ENCODE results near the gene ZMYND8.
"Not testable (repeated sequence)": the region's sequence is repeated elsewhere in the genome, so short reads cannot be mapped to it uniquely, and the experiment has no call there.

ZMYND8 gene

GRCh38 chr20:47260540-47261126 lies 95.9 kb downstream of the ZMYND8 start:
- H2AFZ ChIP-seq (ENCODE audit: low read length); H3K23ac ChIP-seq (ENCODE audit: low read depth, low read length, poor library complexity); H2BK12ac ChIP-seq (ENCODE audit: low read length); H3K4me2 ChIP-seq (ENCODE audit: insufficient read depth, low read length, poor library complexity, severe bottlenecking); H2BK5ac ChIP-seq (ENCODE audit: low read length); H3K18ac ChIP-seq (ENCODE audit: low read length); H3K4me3 ChIP-seq (ENCODE audit: low read length in 2 of 2); H3K14ac ChIP-seq (ENCODE audit: low read length); H3K27ac ChIP-seq (replicated peaks; ENCODE audit: low read length); H2BK15ac ChIP-seq (ENCODE audit: low read length); H2AK5ac ChIP-seq (ENCODE audit: low read depth, low read length); H3K9me3 ChIP-seq (replicated peaks in 1 of 2; ENCODE audit: control insufficient read depth in 2 of 2, insufficient read depth in 1 of 2, low read depth in 1 of 2, low read length in 2 of 2); H4K8ac ChIP-seq (ENCODE audit: low read depth, low read length); H2BK120ac ChIP-seq (ENCODE audit: low read depth, low read length); H3K79me1 ChIP-seq (ENCODE audit: low read depth, low read length); H3K9ac ChIP-seq (ENCODE audit: low read depth, low read length, poor library complexity); H3K4me1 ChIP-seq (ENCODE audit: control insufficient read depth in 2 of 2, insufficient read depth in 1 of 2, low read depth in 1 of 2, low read length in 2 of 2); H4K91ac ChIP-seq (ENCODE audit: low read depth, low read length, poor library complexity); DNase-seq (ENCODE audit: low spot score); H3K4ac ChIP-seq (ENCODE audit: low read length); H3K27me3 ChIP-seq (ENCODE audit: control insufficient read depth in 3 of 3, insufficient read depth in 3 of 3, low read depth in 1 of 3, low read length in 3 of 3): not testable (repeated sequence)
- no CpG with 5 or more reads among the region's 8 CpGs for WGBS, 2 donors (ENCODE audit: extremely low coverage in 2 of 2, insufficient read length in 2 of 2, insufficient replicate concordance in 1 of 2)
- H3K36me3 ChIP-seq (replicated peaks in 1 of 2; ENCODE audit: control insufficient read depth in 2 of 2, insufficient read depth in 2 of 2, low read length in 2 of 2), result peaks cover 34 to 95% of the 10 kb centered on the region in 2 donors

GRCh38 chr20:47258745-47259695 lies 97.5 kb downstream of the ZMYND8 start:
- no peak overlapping the region for H3K4me2 ChIP-seq (ENCODE audit: insufficient read depth, low read length, poor library complexity, severe bottlenecking)
- no peak overlapping the region for H2AFZ ChIP-seq (ENCODE audit: low read length)
- H3K9ac ChIP-seq (ENCODE audit: low read depth, low read length, poor library complexity), result no peak overlapping the region

GRCh38 chr20:47257771-47258170 lies 98.7 kb downstream of the ZMYND8 start:
- no peak overlapping the region for H3K4ac ChIP-seq (ENCODE audit: low read length)
- no peak overlapping the region for H2BK5ac ChIP-seq (ENCODE audit: low read length)
- no peak overlapping the region for H3K4me3 ChIP-seq (ENCODE audit: low read length in 2 of 2)
- WGBS, 2 donors (ENCODE audit: extremely low coverage in 2 of 2, insufficient read length in 2 of 2, insufficient replicate concordance in 1 of 2), result no CpG with 5 or more reads among the region's 3 CpGs
- no peak overlapping the region for H2BK120ac ChIP-seq (ENCODE audit: low read depth, low read length)
- H3K23ac ChIP-seq (ENCODE audit: low read depth, low read length, poor library complexity), result no peak overlapping the region
- H3K18ac ChIP-seq (ENCODE audit: low read length), result no peak overlapping the region
- no peaks in the 10 kb centered on the region for H3K9me3 ChIP-seq (replicated peaks in 1 of 2; ENCODE audit: control insufficient read depth in 2 of 2, insufficient read depth in 1 of 2, low read depth in 1 of 2, low read length in 2 of 2)
- no peak overlapping the region for H2AFZ ChIP-seq (ENCODE audit: low read length)
- DNase-seq (ENCODE audit: low spot score), result no peak
- H3K27me3 ChIP-seq (ENCODE audit: control insufficient read depth in 3 of 3, insufficient read depth in 3 of 3, low read depth in 1 of 3, low read length in 3 of 3), result no peaks in the 10 kb centered on the region
- peaks cover 30 to 96% of the 10 kb centered on the region in 2 donors for H3K36me3 ChIP-seq (replicated peaks in 1 of 2; ENCODE audit: control insufficient read depth in 2 of 2, insufficient read depth in 2 of 2, low read length in 2 of 2)
- no peak overlapping the region for H4K91ac ChIP-seq (ENCODE audit: low read depth, low read length, poor library complexity)
- H2BK12ac ChIP-seq (ENCODE audit: low read length), result no peak overlapping the region
- H3K79me1 ChIP-seq (ENCODE audit: low read depth, low read length), result peaks cover 4% of the 10 kb centered on the region
- no peak overlapping the region for H3K27ac ChIP-seq (replicated peaks; ENCODE audit: low read length)
- no peak overlapping the region for H3K9ac ChIP-seq (ENCODE audit: low read depth, low read length, poor library complexity)
- H2AK5ac ChIP-seq (ENCODE audit: low read depth, low read length), result no peak overlapping the region
- no peak overlapping the region for H2BK15ac ChIP-seq (ENCODE audit: low read length)
- H3K4me1 ChIP-seq (ENCODE audit: control insufficient read depth in 2 of 2, insufficient read depth in 1 of 2, low read depth in 1 of 2, low read length in 2 of 2), result peaks cover 0 to 8% of the 10 kb centered on the region in 2 donors
- no peak overlapping the region for H3K14ac ChIP-seq (ENCODE audit: low read length)
- no peak overlapping the region for H3K4me2 ChIP-seq (ENCODE audit: insufficient read depth, low read length, poor library complexity, severe bottlenecking)
- no peak overlapping the region for H4K8ac ChIP-seq (ENCODE audit: low read depth, low read length)

More at GRCh38 chr20:47258745-47259695, 97.5 kb downstream of the ZMYND8 start:
- WGBS, 2 donors (ENCODE audit: extremely low coverage in 2 of 2, insufficient read length in 2 of 2, insufficient replicate concordance in 1 of 2), result no CpG with 5 or more reads among the region's 16 CpGs
- Histone ChIP-seq H2BK15ac (ENCODE audit: low read length) (no peak overlapping the region), H2BK12ac (ENCODE audit: low read length) (no peak overlapping the region), H2BK120ac (ENCODE audit: low read depth, low read length) (no peak overlapping the region), H3K4me3 (ENCODE audit: low read length in 2 of 2) (no peak overlapping the region), H3K4ac (ENCODE audit: low read length) (no peak overlapping the region), H3K4me1 (ENCODE audit: control insufficient read depth in 2 of 2, insufficient read depth in 1 of 2, low read depth in 1 of 2, low read length in 2 of 2) (peaks cover 0 to 8% of the 10 kb centered on the region in 2 donors), H2AK5ac (ENCODE audit: low read depth, low read length) (no peak overlapping the region), H3K9me3 (replicated peaks in 1 of 2; ENCODE audit: control insufficient read depth in 2 of 2, insufficient read depth in 1 of 2, low read depth in 1 of 2, low read length in 2 of 2) (no peaks in the 10 kb centered on the region), H3K27ac (replicated peaks; ENCODE audit: low read length) (peak overlapping the region; percentile 24), H4K8ac (ENCODE audit: low read depth, low read length) (no peak overlapping the region), H2BK5ac (ENCODE audit: low read length) (peak overlapping the region; percentile 63), H3K27me3 (ENCODE audit: control insufficient read depth in 3 of 3, insufficient read depth in 3 of 3, low read depth in 1 of 3, low read length in 3 of 3) (no peaks in the 10 kb centered on the region), H3K23ac (ENCODE audit: low read depth, low read length, poor library complexity) (no peak overlapping the region), H3K36me3 (replicated peaks in 1 of 2; ENCODE audit: control insufficient read depth in 2 of 2, insufficient read depth in 2 of 2, low read length in 2 of 2) (peaks cover 34 to 96% of the 10 kb centered on the region in 2 donors), H3K79me1 (ENCODE audit: low read depth, low read length) (peaks cover 5% of the 10 kb centered on the region), H3K14ac (ENCODE audit: low read length) (peak overlapping the region; percentile 83), H4K91ac (ENCODE audit: low read depth, low read length, poor library complexity) (no peak overlapping the region), H3K18ac (ENCODE audit: low read length) (peak overlapping the region; percentile 18)
- DNase-seq (ENCODE audit: low spot score), result no peak

GRCh38 chr20:47257256-47257655 lies 99.2 kb downstream of the ZMYND8 start:
- no peak overlapping the region for H3K23ac ChIP-seq (ENCODE audit: low read depth, low read length, poor library complexity)
- no peak overlapping the region for H2AK5ac ChIP-seq (ENCODE audit: low read depth, low read length)
- no peak overlapping the region for H3K9ac ChIP-seq (ENCODE audit: low read depth, low read length, poor library complexity)
- H3K27ac ChIP-seq (replicated peaks; ENCODE audit: low read length), result no peak overlapping the region
- no peak overlapping the region for H2BK5ac ChIP-seq (ENCODE audit: low read length)
- H3K27me3 ChIP-seq (ENCODE audit: control insufficient read depth in 3 of 3, insufficient read depth in 3 of 3, low read depth in 1 of 3, low read length in 3 of 3), result no peaks in the 10 kb centered on the region
- no peak overlapping the region for H3K4me3 ChIP-seq (ENCODE audit: low read length in 2 of 2)
- H3K18ac ChIP-seq (ENCODE audit: low read length), result no peak overlapping the region
- H3K79me1 ChIP-seq (ENCODE audit: low read depth, low read length), result peaks cover 4% of the 10 kb centered on the region
- no peak overlapping the region for H2BK15ac ChIP-seq (ENCODE audit: low read length)
- 100% methylated on average over 1 of the region's 1 CpG for WGBS, 2 donors (ENCODE audit: extremely low coverage in 2 of 2, insufficient read length in 2 of 2, insufficient replicate concordance in 1 of 2)
- peaks cover 25 to 96% of the 10 kb centered on the region in 2 donors for H3K36me3 ChIP-seq (replicated peaks in 1 of 2; ENCODE audit: control insufficient read depth in 2 of 2, insufficient read depth in 2 of 2, low read length in 2 of 2)
- no peak overlapping the region for H2BK120ac ChIP-seq (ENCODE audit: low read depth, low read length)
- no peak overlapping the region for H2BK12ac ChIP-seq (ENCODE audit: low read length)
- H3K14ac ChIP-seq (ENCODE audit: low read length), result no peak overlapping the region
- no peak overlapping the region for H3K4ac ChIP-seq (ENCODE audit: low read length)
- H3K4me2 ChIP-seq (ENCODE audit: insufficient read depth, low read length, poor library complexity, severe bottlenecking), result no peak overlapping the region
- DNase-seq (ENCODE audit: low spot score), result no peak
- no peaks in the 10 kb centered on the region for H3K9me3 ChIP-seq (replicated peaks in 1 of 2; ENCODE audit: control insufficient read depth in 2 of 2, insufficient read depth in 1 of 2, low read depth in 1 of 2, low read length in 2 of 2)
- peaks cover 0 to 8% of the 10 kb centered on the region in 2 donors for H3K4me1 ChIP-seq (ENCODE audit: control insufficient read depth in 2 of 2, insufficient read depth in 1 of 2, low read depth in 1 of 2, low read length in 2 of 2)
- H4K91ac ChIP-seq (ENCODE audit: low read depth, low read length, poor library complexity), result no peak overlapping the region
- H4K8ac ChIP-seq (ENCODE audit: low read depth, low read length), result no peak overlapping the region
- no peak overlapping the region for H2AFZ ChIP-seq (ENCODE audit: low read length)

All from neuronal stem cell (in vitro differentiated cells).